G401 (cell line): Measurements from ENCODE around the gene NEK3. TPM values are rescaled to one million over a fixed set of nuclear protein-coding genes. Genes with fewer than 3 reads are reported as not detected.
"Not testable (repeated sequence)": the region's sequence is repeated elsewhere in the genome, so short reads cannot be mapped to it uniquely, and the experiment has no call there.

Experiments used
- DNase-seq: peaks from one replicate; pipeline ENCODE4 v3.0.0-alpha.2; 2015; ENCODE audit warnings: low spot score
- in situ Hi-C: cut with HindIII; loops from 2 replicates; pipeline ENCODE4 v1.10.0; 2016; ENCODE audit warnings: low sequenced_read_pairs, mixed read lengths
- total RNA-seq: library from RNA; depleted of rRNA; stranded (reverse); fragments of >200 nt; shearing (Covaris generic); gene quantifications from 2 replicates; pipeline ENCODE4 v1.2.3, GENCODE V29; 2014

NEK3 gene
- total RNA-seq, 1 experiment from 2014 or later = 22.2 TPM

DNA sequence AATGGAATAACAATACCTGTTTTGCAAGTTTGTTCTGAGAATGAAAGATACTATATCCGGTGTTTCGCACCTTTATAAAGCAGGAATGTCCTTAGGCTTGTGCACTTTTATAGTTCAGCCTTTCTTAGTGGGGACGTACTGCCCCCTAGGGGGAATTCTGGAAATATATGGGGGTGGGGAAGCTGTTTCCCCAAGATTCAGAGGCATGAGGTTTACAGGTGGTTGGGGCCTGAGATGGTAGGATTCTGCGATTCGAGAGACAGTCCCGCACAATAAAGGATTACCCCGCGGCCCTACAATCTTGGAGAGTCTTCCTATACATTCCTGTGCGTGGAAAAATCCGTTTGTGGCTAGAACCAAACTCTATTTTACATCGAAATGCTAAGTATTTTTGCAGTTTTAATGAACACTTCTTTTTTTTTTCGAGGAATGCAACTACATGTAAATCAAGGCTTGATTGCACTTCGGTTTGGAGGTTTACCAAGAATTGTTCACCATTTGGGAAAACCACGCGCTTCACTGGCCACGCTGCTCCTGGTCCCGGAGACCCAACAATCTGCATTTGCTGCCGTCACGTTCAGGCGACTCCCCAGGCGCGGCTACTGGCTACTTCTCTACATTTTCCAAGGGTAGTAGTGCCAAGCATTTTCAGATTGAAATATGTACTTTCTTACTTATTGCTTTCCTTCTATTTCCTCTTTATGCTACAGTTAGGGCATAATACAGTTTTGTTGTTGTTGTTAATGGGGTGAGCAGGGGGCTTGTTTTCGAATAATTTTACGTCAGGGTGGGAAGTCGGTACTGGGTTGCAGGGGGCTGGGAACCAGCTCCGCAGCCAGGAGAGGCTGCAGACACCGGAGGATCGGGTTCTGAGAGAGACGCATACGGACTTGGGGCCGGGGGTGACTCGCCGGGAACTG, 31.4 kb downstream of the NEK3 start:
- in situ Hi-C loops = no loop called here
- peak; percentile 81 for DNase-seq

DNA sequence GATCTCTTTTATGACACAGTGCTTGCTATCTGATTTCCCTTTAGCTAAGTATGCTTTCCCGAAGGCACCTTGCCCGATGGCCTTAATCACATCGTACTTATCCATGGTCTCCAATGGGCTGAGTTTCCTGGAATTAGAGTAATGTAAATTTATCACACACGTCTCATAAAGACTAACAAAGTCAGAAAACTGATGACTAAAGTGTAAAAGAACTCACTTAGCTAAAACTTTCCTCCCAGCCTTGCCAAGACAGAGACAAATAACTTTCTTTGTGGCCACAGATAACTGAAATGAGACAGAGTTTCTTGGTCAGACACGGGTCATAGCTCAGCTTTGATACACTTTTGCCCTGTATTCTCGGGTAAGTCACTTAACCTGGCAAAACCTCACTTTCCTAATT, 32.0 kb downstream of the NEK3 start:
- no peak for DNase-seq
- in situ Hi-C loops = no loop called here

DNA sequence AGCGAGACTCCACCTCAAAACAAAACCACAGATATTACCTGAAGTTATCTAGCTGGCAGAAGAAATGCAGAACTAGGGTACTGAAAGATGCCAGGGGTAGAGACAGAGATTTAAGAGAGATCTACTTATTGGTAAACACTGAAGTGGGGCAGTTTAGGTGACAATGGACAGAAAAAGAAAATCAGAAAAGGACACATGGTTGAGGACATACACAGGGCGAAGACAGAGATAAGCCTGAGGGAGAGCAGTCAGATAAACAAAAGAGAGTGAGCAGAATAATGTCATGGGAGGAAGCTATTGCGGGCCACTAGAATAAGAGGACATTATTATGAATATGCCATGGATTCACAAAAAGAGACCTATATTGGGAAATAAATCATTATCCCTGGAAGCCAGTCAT, 33.9 kb downstream of the NEK3 start:
- in situ Hi-C loops = no loop called here

DNA sequence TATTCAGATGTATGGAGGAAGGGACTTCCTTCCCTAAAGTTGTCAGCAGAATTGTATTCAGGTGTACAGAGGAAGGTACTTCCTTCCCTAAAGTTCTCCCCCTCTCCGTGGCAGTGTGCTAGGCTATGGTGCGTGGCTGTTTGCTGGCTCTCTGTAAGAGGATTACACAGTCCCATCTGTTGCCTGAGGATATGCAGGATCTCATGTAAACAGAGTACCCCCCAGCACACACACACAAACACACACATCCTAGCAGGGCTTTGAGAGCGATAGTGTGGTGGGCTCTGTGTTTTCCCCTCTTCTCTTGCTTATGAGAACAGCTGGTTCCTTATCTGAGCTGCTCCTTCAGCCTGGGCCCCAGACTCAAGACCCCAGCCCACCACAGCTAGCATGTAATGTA, 40.8 kb downstream of the NEK3 start:
- in situ Hi-C loops = no loop called here
- no peak for DNase-seq

More for the DNA sequence above, 33.9 kb downstream of the NEK3 start:
- DNase-seq = no peak

DNA sequence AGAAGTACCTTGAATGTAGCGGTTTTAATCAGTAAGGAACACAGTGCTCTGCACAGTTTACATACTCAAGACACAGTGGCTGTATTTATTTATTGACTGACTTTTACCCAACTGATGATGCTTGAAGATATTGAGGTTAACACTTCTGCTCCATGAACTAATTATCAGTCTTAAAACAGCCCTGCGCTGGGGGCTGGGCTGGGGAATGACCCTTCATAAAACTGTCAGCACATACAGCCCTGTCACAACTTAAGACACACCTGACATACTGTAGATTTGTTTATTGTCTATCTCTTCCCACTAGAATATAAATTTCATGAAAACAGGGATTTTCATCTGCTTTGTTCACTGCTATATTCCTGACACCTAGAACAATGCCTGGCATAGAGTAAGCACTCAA, 41.3 kb downstream of the NEK3 start:
- in situ Hi-C loops = no loop called here
- no peak for DNase-seq

DNA sequence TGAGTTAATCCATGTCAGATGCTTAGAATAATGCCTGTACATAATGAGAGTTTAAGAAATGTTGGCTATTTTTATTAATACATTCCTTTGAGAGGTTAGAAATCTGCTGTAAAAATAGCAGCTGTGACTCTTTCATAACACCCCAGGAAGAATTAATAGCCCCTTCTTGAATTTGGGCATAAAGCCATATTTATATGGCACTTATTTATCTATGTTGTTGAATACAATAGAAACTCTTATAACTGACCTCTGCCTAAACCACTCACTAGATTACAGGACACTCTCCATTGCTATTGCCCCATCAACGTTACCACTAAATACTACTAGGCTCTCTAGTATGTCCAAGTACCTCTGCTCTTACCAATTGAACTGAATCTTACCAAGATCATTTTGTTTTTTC, 46.8 kb downstream of the NEK3 start:
- in situ Hi-C loops = no loop called here

DNA sequence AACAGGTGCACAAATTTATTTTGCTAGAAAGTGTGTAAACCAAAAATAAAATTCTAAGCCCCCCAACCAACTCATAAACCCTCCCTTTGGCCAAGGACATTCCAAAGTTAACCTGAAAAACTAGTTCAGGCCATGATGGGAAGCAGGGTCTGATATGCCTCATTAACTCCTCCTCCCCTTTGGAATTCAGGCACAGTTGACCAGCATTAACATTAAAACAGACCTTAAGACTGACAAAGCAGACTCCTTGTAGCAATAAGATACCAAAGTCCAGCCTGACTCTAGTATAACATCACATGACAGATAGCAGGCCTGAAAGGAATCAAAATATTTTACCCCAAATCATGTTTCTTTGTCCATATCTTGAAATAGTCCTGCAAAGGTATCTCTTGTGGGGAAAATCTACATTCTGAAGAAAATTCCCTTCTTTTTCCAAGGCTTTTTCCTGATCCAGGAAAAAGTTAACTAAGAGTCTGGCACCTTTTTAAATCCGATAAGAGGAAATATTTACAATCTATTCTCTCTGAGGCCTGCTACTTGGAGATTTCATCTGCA, 50.2 kb downstream of the NEK3 start:
- in situ Hi-C loops = no loop called here

More for the DNA sequence above, 46.8 kb downstream of the NEK3 start:
- DNase-seq = no peak

DNA sequence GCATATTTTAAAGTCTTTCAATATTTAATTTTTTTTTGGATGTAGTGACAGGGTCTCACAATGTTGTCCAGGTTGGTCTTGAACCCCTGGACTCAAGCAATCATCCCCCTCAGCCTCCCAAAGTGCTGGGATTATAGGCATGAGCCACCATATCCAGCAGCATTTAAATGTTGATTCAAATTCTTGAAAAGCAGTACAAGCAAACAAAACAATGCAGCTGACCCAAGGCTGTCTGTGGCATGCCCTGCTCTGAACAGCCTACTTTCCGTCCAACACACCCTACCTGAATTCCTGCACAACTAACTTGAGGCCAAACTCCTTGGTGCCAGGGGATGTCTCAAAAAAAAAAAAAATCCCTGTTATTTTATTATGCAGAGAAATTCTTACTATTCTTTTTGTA, 53.6 kb downstream of the NEK3 start:
- DNase-seq = no peak
- in situ Hi-C loops = no loop called here

More for the DNA sequence above, 50.2 kb downstream of the NEK3 start:
- DNase-seq = no peak

DNA sequence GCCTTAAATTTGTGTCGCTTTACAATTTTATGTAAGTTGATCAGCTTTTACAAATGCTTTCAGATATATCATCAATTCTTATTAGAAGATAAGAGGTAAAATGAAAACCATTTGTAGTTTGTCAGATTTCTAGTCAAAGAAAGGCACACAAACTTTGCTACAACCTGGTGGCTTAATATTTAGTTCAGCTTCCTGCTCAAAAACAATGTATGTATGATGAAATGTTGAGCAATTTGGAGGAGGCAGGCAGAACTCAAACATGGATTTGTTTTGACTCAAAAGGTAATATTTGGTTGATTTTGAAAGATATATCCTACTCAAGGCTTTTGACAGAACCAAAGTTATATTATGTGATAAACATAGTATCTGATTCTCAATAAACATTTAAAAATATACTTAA, 54.8 kb downstream of the NEK3 start:
- no peak for DNase-seq
- in situ Hi-C loops = no loop called here

DNA sequence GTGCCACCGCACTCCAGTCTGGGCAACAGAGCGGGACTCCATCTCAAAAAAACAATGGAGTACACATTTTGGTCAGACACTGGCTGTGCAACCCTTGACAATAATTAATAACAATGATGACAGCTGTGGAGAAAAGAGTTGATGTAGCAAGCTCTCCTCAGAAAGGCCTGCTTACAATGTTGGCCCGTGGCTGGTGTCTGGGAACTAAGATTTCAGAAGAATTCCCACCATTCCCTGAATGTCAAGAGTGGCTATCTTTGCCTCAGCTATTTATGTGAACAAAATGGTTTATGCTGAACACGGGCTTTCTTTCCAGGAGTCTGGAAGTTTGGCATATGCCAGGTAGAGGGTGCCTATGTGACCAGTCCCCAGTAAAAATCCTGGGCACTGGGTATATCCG, 56.0 kb downstream of the NEK3 start:
- in situ Hi-C loops = no loop called here
- no peak for DNase-seq

DNA sequence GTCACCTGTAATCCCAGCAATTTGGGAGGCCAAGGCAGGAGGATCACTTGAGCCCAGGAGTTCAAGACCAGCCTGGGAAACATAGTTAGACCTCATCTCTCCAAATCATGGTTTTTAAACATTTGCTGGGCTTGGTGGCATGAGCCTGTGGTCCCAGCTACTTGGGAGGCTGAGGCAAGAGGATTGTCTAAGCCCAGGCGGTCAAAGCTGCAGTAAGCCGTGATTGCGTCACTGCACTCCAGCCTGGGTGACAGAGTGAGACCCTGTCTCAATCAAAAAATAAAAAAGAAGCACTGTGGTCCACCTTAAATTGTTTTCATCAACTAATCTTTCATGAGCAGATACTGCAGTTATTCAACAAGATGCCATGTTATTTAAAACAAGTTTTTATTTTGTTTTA, 57.0 kb downstream of the NEK3 start:
- in situ Hi-C loops, DNase-seq: not testable (repeated sequence)

DNA sequence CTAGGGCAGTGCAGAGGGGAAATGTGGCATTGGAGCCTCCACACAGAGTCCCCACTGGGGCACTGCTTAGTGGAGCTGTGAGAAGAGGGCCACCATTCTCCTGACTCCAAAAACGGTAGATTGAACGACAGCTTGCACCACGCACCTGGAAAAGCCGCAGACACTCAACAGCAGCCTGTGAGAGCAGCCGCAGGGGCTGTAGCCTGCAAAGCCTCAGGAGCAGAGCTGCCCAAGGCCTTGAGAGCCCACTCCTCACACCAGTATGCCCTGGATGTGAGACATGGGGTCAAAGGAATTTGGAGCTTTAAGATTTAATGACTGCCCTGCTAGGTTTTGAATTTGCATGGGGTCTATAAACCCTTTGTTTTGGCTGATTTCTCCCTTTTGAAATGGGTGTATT, 62.2 kb downstream of the NEK3 start:
- DNase-seq = no peak
- in situ Hi-C loops = no loop called here

DNA sequence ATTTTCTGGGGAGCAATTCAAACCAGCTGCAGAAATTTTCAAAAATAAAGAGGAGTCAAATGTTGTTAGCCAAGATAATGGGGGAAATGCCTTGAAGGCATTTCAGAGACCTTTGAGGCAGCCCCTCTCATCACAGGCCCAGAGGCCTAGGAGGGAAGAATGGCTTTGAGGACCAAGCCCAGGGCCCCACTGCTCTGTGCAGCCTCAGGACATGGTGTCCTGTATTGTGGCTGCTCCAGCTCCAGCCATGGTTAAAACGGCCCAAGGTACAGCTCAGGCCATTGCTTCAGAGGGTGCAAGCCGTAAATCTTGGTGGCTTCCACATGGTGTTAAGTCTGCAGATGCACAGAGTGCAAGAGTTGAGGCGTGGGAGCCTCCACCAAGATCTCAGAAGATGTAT, 62.6 kb downstream of the NEK3 start:
- DNase-seq = no peak
- in situ Hi-C loops = no loop called here

DNA sequence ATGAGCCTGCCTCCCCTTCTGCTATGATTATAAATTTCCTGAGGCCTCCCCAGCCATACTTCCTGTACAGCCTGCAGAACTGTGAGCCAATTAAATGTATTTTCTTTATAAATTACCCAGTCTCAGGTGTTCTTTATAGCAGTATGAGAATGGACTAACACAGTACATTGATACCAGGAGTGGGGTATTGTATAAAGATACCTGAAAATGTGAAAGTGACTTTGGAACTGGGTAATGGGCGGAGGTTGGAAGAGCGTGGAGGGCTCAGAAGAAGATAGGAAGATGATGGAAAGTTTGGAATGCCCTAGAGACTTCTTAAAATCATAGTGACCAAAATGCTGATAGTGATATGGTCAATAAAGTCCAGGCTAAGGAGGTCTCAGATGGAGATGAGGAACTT, 63.3 kb downstream of the NEK3 start:
- in situ Hi-C loops = no loop called here
- DNase-seq = no peak

DNA sequence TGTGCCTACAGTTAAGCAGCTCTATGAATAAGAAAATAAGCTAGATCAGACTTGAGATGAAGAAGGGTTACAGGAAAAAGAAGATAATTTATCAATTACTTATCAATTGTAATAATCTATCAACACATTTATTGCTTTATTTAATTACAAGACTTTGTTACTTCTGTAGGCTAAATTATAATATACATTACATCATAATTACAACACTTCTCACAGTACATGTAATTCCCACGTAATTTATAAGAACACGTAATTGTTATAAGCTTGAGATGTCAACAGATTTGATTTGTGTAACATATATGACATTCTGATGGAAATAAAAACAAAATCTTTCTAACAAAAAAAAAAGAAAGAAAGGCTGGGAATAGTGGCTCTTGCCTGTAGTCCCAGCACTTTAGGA, 67.3 kb downstream of the NEK3 start:
- in situ Hi-C loops = no loop called here
- DNase-seq = no peak

DNA sequence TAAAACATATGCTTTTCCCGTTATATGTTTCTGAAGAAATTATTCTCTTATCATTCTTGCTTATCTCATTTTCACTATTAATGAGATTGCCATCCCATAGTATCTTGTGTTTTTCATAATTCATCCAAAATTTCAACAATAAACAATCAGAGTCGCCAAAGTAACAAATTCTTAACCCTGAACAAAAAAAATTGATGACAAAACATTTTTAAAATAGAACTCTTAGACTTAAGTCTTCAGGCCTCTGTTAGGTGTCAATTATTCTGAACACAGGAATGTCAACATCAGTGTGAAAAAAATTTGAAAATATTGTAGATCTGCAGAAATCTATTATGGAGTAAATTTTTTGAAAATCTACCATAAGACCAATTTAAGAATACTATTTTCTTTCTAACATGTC, 67.9 kb downstream of the NEK3 start:
- in situ Hi-C loops = no loop called here
- DNase-seq = no peak

DNA sequence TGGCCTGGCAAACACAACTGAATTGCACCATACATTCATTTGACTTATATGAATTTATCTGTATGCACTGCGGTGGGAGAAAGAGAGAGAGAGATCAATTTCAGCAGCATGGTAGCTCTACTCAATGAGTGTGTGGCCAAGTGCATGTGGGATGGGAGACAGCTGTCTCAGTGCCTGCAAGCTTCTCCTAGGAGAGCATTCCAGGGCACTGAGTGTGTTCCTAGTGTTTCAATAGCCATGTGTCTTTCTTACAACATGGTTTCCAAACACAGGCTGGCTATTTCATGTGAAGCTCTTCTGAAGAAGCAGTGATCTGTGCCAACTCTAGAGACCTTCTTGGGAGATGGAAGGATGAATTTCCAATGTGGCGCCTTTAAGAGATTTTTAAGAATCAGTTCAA, 74.0 kb downstream of the NEK3 start:
- in situ Hi-C loops = no loop called here
- DNase-seq = no peak

DNA sequence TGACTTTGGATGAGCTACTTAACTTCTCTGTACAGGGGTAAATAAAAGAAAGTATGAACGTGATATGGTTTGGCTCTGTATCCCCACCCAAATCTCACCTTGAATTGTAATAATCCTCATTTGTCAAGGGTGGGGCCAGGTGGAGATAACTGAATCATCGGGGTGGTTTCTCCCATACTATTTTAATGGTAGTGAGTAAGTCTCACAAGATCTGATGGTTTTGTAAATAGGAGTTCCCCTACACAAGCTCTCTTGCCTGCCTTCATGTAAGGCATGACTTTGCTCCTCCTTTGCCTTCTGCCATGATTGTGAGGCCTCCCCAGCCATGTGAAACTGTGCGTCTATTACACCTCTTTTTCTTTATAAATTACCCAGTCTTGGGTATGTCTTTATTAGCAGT, 74.4 kb downstream of the NEK3 start:
- DNase-seq, in situ Hi-C loops: not testable (repeated sequence)
